Stimulated activated CD8-positive, alpha-beta memory T cell treated with anti-CD3 and anti-CD28 coated beads, Interleukin-4, amount 100 ng/mL, for 1 hour (primary cell): Measurements from ENCODE around the gene SLA2.
"Not testable (repeated sequence)": the region's sequence is repeated elsewhere in the genome, so short reads cannot be mapped to it uniquely, and the experiment has no call there.

ENCODE experiments used
- DNase-seq, 2 donors: peaks; one replicate each; pipeline ENCODE4 v3.0.0-alpha.2; 2020; ENCODE audit warnings: low read depth in 2 of 2, low spot score in 1 of 2

The SLA2 gene

GRCh38 chr20:36576081-36576445, 69.9 kb downstream of the SLA2 start:
- DNase-seq = no peak

GRCh38 chr20:36574366-36575135, 71.4 kb downstream of the SLA2 start:
- no peak for DNase-seq

- DNase-seq = no peak
These were observed 72.1 kb downstream of the SLA2 start for GRCh38 chr20:36573798-36574365.

- peak; percentile 77 to 84 for DNase-seq
These were observed 72.7 kb downstream of the SLA2 start, which contains the start of gene TGIF2 for GRCh38 chr20:36573103-36573797. Gene TGIF2 (plus strand): TSS chr20:36573597. CDS start chr20:36578775, 5,178 bp downstream.

GRCh38 chr20:36572701-36573102, 73.3 kb downstream of the SLA2 start:
- no peak for DNase-seq

GRCh38 chr20:36571564-36572504, 74.2 kb downstream of the SLA2 start:
- no peak for DNase-seq

GRCh38 chr20:36569847-36570429, 76.1 kb downstream of the SLA2 start:
- DNase-seq = no peak

- no peak for DNase-seq
These were observed 80.5 kb downstream of the SLA2 start for GRCh38 chr20:36565520-36565919.

GRCh38 chr20:36564726-36565121, 81.3 kb downstream of the SLA2 start:
- not testable (repeated sequence) for DNase-seq

- not testable (repeated sequence) for DNase-seq
These were observed 81.8 kb downstream of the SLA2 start for GRCh38 chr20:36564078-36564725.

GRCh38 chr20:36563374-36563773, 82.6 kb downstream of the SLA2 start:
- DNase-seq = no peak

- DNase-seq = no peak
These were observed 83.3 kb downstream of the SLA2 start for GRCh38 chr20:36562724-36563123.
